RWPE2 (cell line): ENCODE data around the gene URB1.
"Not testable (repeated sequence)": the region's sequence is repeated elsewhere in the genome, so short reads cannot be mapped to it uniquely, and the experiment has no call there.

Experiments used
- ATAC-seq: fragments of 200-7000 bp; cut with Tn5 transposase; 3 replicates; pipeline ENCODE4 v1.9.1; 2021; ENCODE audit warnings: low read depth
- DNase-seq: peaks from one replicate; pipeline ENCODE4 v3.0.0-alpha.2; 2020; ENCODE audit warnings: low spot score
- H3K27ac ChIP-seq: fragments of 450-650 bp; 2 replicates; pipeline ENCODE4 v1.5.1; 2017; ENCODE audit warnings: mild to moderate bottlenecking; ENCODE audit not compliant: poor library complexity, severe bottlenecking
- H3K27me3 ChIP-seq: fragments of 250-450 bp; sonication (Bioruptor Pico); 2 replicates; pipeline ENCODE4 v1.5.1; 2021; ENCODE audit warnings: mild to moderate bottlenecking, moderate library complexity; ENCODE audit not compliant: insufficient read depth, poor library complexity, severe bottlenecking
- H3K36me3 ChIP-seq: fragments of 250-450 bp; sonication (Bioruptor Pico); 2 replicates; pipeline ENCODE4 v1.5.1; 2020; ENCODE audit warnings: low read depth, mild to moderate bottlenecking, moderate library complexity
- H3K4me1 ChIP-seq: fragments of 250-450 bp; sonication (Bioruptor Pico); 2 replicates; pipeline ENCODE4 v1.5.1; 2021; ENCODE audit warnings: mild to moderate bottlenecking, moderate library complexity; ENCODE audit not compliant: insufficient read depth, poor library complexity, severe bottlenecking
- H3K4me3 ChIP-seq: fragments of 250-450 bp; sonication (Bioruptor Pico); 2 replicates; pipeline ENCODE4 v1.5.1; 2021; ENCODE audit warnings: mild to moderate bottlenecking, moderate library complexity; ENCODE audit not compliant: severe bottlenecking
- H3K9me3 ChIP-seq: fragments of 250-450 bp; sonication (Bioruptor Pico); 2 replicates; pipeline ENCODE4 v1.5.1; 2021; ENCODE audit warnings: mild to moderate bottlenecking, moderate library complexity; ENCODE audit not compliant: severe bottlenecking
- CTCF ChIP-seq: fragments of 450-650 bp; IDR thresholded peaks from one replicate; pipeline ENCODE4 v1.5.1; 2017; ENCODE audit warnings: mild to moderate bottlenecking, moderate library complexity; ENCODE audit not compliant: poor library complexity, severe bottlenecking

Gene URB1, protein sequence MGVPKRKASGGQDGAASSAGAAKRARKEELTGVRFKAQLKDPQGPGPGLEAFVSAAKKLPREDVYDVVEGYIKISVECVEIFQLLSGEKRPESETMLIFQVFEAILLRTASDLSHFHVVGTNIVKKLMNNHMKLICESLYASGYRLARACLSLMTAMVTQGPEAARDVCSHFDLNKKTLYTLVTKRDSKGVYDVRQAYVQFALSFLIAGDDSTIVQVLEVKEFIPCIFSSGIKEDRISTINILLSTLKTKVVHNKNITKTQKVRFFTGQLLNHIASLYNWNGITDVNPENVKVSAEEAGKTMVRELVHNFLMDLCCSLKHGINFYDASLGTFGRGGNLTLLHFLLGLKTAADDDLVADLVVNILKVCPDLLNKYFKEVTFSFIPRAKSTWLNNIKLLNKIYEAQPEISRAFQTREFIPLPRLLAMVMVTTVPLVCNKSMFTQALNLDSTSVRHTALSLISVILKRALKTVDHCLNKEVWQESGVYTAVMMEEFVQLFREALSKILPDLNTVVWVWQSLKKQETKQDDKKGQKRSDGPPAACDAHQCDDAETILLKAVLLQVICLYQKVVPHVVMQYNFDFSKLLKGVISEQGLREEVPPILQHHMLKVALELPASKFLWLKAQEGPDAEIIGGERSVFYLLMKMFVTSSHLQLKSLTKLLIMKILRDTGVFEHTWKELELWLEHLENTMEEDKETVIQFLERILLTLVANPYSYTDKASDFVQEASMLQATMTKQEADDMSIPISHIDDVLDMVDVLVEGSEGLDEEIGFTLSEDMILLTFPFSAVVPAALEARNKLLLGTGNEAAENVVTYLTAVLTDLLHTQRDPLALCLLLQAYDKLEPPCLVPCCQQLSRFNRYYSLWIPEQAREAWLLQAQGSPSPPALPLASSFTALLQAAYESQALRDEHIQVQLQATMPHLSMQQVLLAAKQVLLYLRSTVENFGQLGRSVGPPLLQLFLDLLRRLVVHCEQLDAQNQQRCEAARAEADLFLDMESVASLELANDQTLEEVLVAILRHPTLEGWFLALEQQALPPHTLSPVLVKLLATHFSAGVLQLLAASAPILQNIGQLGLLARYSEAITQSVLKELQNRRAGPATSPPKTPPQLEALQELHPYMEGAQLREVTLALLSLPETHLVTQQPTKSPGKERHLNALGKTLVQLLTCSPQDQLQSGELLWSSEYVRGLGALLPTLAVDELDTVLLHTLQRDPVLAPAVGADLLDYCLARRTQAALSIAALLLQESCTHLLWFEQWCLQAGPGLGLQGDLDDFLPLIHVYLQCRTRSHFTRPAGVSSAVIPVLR (N-terminal part only)

DNA sequence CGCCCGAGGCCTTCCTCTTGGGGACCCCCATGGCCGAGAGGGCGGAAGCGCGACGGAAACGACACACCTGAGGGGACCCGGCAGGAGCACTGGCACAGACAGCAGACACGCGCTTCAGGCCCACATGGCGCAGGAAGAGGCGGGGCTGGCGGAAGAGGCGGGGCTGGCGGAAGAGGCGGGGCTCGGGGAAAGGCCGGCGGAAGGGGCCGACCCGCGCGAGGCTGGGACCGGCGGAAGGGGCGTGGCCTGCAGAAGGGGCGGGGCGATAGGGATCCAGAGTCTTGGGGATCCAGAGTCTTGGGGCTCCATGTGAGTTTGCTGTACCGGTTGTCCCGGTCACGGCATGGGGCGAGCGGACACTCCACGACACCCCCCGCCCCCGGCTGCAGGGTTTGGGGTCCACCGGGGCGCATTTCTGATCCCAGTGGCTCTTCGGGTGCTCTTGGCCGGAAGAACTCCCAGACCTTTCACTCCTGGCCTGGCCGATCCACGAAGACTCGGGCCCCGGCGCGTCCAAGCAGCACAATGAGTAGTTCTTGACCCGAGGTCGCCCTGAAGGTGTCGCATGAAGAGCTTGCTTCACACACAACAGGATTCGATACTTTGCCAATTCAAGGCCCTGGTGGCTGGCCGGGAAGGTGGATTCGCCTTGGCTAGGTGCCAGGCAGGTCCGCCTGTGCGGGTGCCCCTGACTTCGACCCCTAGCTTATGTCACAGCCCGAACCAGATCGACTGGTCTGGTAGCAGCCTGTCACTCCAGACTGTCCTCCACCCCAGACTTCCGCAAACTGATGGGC lies at the start of gene URB1:
TSS of gene URB1 (minus strand) at position 133 of the 797 bp plus-strand sequence. CDS start at position 31, 102 bp downstream.
- H3K36me3 ChIP-seq: peaks cover 31% of the 10 kb centered on the region
- peak; percentile 92 for ATAC-seq

GRCh38 chr21:32437729-32438128 lies 44.9 kb upstream of the URB1 start:
- TF ChIP-seq CTCF: no peak
- no peak for ATAC-seq

More for the DNA sequence above, at the start of gene URB1:
- peak within 1 kb of the TSS; percentile 71 for H3K4me3 ChIP-seq
- no peaks in the 10 kb centered on the region for H3K9me3 ChIP-seq
- peak; percentile 82 for DNase-seq
- TF ChIP-seq CTCF: no peak
- H3K27ac ChIP-seq: peak within 1 kb of the TSS; percentile 50
- no peaks in the 10 kb centered on the region for H3K27me3 ChIP-seq
- H3K4me1 ChIP-seq: peaks cover 10% of the 10 kb centered on the region

DNA sequence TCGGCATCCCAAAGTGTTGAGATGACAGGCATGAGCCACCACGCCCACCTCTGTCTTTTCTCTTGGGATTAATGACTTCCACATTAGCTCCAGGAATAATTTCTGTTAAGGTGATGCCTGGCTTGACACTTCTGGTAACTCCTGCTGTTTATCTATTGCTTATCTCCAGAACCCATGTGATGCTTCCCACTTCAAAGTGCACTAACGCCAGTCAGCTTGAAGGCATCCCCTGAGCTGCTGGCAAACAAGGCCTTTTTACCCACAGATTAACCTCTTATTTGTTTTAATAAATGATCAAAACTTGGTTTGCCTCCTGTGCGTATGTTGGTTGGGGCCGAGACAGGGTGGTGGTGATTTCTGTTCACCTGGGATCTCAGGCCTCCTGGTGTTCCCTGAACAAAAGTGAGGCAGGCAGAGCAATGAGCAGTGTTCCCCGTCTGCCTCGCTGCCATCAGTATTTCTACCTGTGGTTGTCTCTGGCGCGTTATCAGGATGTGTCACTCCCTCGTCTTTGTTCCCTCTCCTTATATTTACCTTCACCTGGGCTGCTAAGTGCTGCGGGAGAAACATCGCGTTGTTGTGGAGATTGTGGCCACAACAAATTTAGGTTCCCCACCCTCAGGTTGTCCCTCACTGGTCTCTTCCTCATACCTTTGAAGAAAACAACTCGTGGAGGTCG lies 40.3 kb upstream of the URB1 start:
- not testable (repeated sequence) for H3K9me3 ChIP-seq, DNase-seq, H3K4me3 ChIP-seq, H3K27me3 ChIP-seq, H3K27ac ChIP-seq, H3K4me1 ChIP-seq
- peak; percentile 86 for ATAC-seq
- peaks cover 11% of the 10 kb centered on the region for H3K36me3 ChIP-seq

More at GRCh38 chr21:32437729-32438128, 44.9 kb upstream of the URB1 start:
- no peak for DNase-seq
- Histone ChIP-seq H3K27ac (no peak overlapping the region), H3K4me1 (peaks cover 18% of the 10 kb centered on the region), H3K36me3 (peaks cover 4% of the 10 kb centered on the region; the same call in 1 of the 2 replicates), H3K4me3 (no peak overlapping the region), H3K9me3 (no peaks in the 10 kb centered on the region), H3K27me3 (no peaks in the 10 kb centered on the region)

DNA sequence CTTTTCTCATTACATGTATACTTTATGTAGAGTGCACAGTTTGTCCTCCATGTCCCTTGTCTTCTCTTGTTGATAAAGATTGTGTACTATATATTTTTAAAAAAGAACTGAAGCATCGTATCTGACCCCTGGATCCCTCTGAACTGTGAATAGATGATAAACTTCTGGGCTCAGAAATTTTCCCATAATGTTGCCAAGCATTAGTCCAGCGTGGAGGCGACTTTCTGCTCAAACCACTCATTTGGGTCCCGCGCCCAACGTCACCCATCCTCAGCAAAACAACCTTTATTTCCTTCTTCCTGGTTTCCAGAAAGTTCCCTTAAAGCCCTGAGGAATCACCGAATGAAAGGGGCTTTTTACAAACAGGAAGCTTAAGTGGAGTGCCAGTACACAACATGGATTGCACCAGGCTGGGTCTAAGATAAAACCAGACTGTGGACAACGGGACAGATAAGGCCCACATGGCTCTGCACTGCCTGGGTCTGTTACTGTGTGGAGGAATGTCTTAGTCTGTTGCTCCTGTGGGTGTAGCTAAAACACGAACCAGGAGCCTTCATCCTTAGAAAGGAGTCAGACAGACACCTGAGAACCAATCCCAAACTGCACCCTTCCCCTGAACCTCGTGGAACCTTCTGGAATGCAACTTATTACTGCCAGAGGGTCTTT lies 35.3 kb upstream of the URB1 start:
- Histone ChIP-seq H3K36me3 (peaks cover 11% of the 10 kb centered on the region), H3K4me1 (peaks cover 54% of the 10 kb centered on the region), H3K9me3 (no peaks in the 10 kb centered on the region), H3K27me3 (no peaks in the 10 kb centered on the region), H3K27ac (peak overlapping the region; percentile 91), H3K4me3 (no peak overlapping the region)
- no peak for ATAC-seq
- TF ChIP-seq CTCF: no peak
- no peak for DNase-seq
